Vagina (tissue), 2 donors: ENCODE data around the gene CHD9NB.

Experiments
- CTCF ChIP-seq, 3 experiments: fragments of 450-650 bp in 2 of 3; fragments of 200-600 bp in 1 of 3; sonication (generic) in 1 of 3; IDR thresholded peaks; one replicate each; pipeline ENCODE4 v1.5.1; 2017 to 2019; ENCODE audit warnings: antibody characterized with exemption in 3 of 3, mild to moderate bottlenecking in 2 of 3, moderate library complexity in 2 of 3
- POLR2A ChIP-seq, 2 donors: fragments of 450-650 bp; IDR thresholded peaks; one replicate each; pipeline ENCODE4 v1.6.1; 2017; ENCODE audit warnings: antibody characterized with exemption in 2 of 2, mild to moderate bottlenecking in 2 of 2, moderate library complexity in 2 of 2
- POLR2AphosphoS5 ChIP-seq, 2 donors: sonication (generic); formaldehyde crosslinking; IDR thresholded peaks; one replicate each; pipeline ENCODE4 v1.9.0; 2017; ENCODE audit warnings: antibody characterized with exemption in 2 of 2, mild to moderate bottlenecking in 2 of 2, low read depth in 1 of 2; ENCODE audit not compliant: insufficient read depth in 1 of 2

GRCh38 chr16:52994942-52995341, 57.8 kb downstream of the CHD9NB start:
- no peak for TF ChIP-seq CTCF (IDR thresholded peaks at IDR 0.05)
- no peak for TF ChIP-seq POLR2AphosphoS5 (IDR thresholded peaks at IDR 0.05; ENCODE audit: insufficient read depth in 1 of 2, low read depth in 1 of 2)
- no peak for TF ChIP-seq POLR2A (IDR thresholded peaks at IDR 0.05)
